Measurements from ENCODE around the gene FBRSL1. TPM values are rescaled to one million over a fixed set of nuclear protein-coding genes. Genes with fewer than 3 reads are reported as not detected.

The FBRSL1 gene
- total RNA-seq, 4 donors from 2014 or later = 14.4 to 28.1 (median 18.5) TPM

- Histone ChIP-seq H3K4me3 (no peak overlapping the region), H3K36me3 (peaks cover 0 to 56% (median 46%) of the 10 kb centered on the region in 4 donors), H3K9me3 (peaks cover 0 to 9% (median 0%) of the 10 kb centered on the region in 4 donors), H3K4me1 (peaks cover 16 to 41% (median 30%) of the 10 kb centered on the region in 4 donors), H3K27me3 (no peaks in the 10 kb centered on the region), H3K27ac (replicated peaks in 1 of 4) (no peak overlapping the region)
- 93% methylated on average over 22 of the region's 25 CpGs for WGBS
- DNase-seq (ENCODE audit: extremely low spot score) = no peak
- intact Hi-C loops (cut with DNase I) = no loop called here
- TF ChIP-seq CTCF (IDR thresholded peaks at IDR 0.05) (no peak), POLR2AphosphoS5 (IDR thresholded peaks at IDR 0.05) (no peak), POLR2A (IDR thresholded peaks at IDR 0.05; ENCODE audit: low read depth) (no peak), EP300 (IDR thresholded peaks at IDR 0.05) (no peak)
Observed at GRCh38 chr12:132510746-132511477, 21.0 kb downstream of the FBRSL1 start.

GRCh38 chr12:132511516-132512196 lies 21.7 kb downstream of the FBRSL1 start:
- no peak for DNase-seq (ENCODE audit: extremely low spot score)
- no peak overlapping the region for H3K4me3 ChIP-seq
- no peaks in the 10 kb centered on the region for H3K27me3 ChIP-seq
- peaks cover 0 to 61% (median 46%) of the 10 kb centered on the region in 4 donors for H3K36me3 ChIP-seq
- peaks cover 0 to 15% (median 0%) of the 10 kb centered on the region in 4 donors for H3K9me3 ChIP-seq
- TF ChIP-seq POLR2A (IDR thresholded peaks at IDR 0.05; ENCODE audit: low read depth) (no peak), POLR2AphosphoS5 (IDR thresholded peaks at IDR 0.05) (no peak), EP300 (IDR thresholded peaks at IDR 0.05) (no peak), CTCF (IDR thresholded peaks at IDR 0.05) (no peak)
- peaks cover 8 to 34% (median 22%) of the 10 kb centered on the region in 4 donors for H3K4me1 ChIP-seq
- intact Hi-C loops (cut with DNase I) = no loop called here
- WGBS = 87% methylated on average over 15 of the region's 19 CpGs
- no peak overlapping the region for H3K27ac ChIP-seq (replicated peaks in 1 of 4)

- H3K4me1 ChIP-seq = peaks cover 2 to 26% (median 15%) of the 10 kb centered on the region in 4 donors
- 62% methylated on average over 7 of the region's 28 CpGs for WGBS
- H3K36me3 ChIP-seq = peaks cover 4 to 62% (median 47%) of the 10 kb centered on the region in 4 donors
- DNase-seq (ENCODE audit: extremely low spot score) = no peak
- no peak overlapping the region for H3K4me3 ChIP-seq
- peaks cover 0 to 15% (median 0%) of the 10 kb centered on the region in 4 donors for H3K9me3 ChIP-seq
- no peak for TF ChIP-seq EP300 (IDR thresholded peaks at IDR 0.05)
- no peak for TF ChIP-seq POLR2A (IDR thresholded peaks at IDR 0.05; ENCODE audit: low read depth)
- no peak for TF ChIP-seq CTCF (IDR thresholded peaks at IDR 0.05)
- no peak for TF ChIP-seq POLR2AphosphoS5 (IDR thresholded peaks at IDR 0.05)
- H3K27ac ChIP-seq (replicated peaks in 1 of 4) = no peak overlapping the region
- no peaks in the 10 kb centered on the region for H3K27me3 ChIP-seq
- intact Hi-C loops (cut with DNase I) = no loop called here
Observed at GRCh38 chr12:132512197-132513069, 22.5 kb downstream of the FBRSL1 start.

- Histone ChIP-seq H3K36me3 (peaks cover 5 to 65% (median 51%) of the 10 kb centered on the region in 4 donors), H3K4me1 (peaks cover 0 to 22% (median 13%) of the 10 kb centered on the region in 4 donors), H3K27me3 (no peaks in the 10 kb centered on the region), H3K27ac (replicated peaks in 1 of 4) (no peak overlapping the region), H3K9me3 (peaks cover 0 to 15% (median 0%) of the 10 kb centered on the region in 4 donors), H3K4me3 (no peak overlapping the region)
- 77% methylated on average over 2 of the region's 4 CpGs for WGBS
- DNase-seq (ENCODE audit: extremely low spot score) = no peak
- TF ChIP-seq CTCF (IDR thresholded peaks at IDR 0.05) (no peak), POLR2A (IDR thresholded peaks at IDR 0.05; ENCODE audit: low read depth) (no peak), EP300 (IDR thresholded peaks at IDR 0.05) (no peak), POLR2AphosphoS5 (IDR thresholded peaks at IDR 0.05) (no peak)
- intact Hi-C loops (cut with DNase I) = no loop called here
Observed at GRCh38 chr12:132513070-132513398, 23.1 kb downstream of the FBRSL1 start.

Data from esophagus muscularis mucosa (tissue), 4 donors.